GM12878 (cell line): ENCODE data around the gene TCF20. TPM values are rescaled to one million over a fixed set of nuclear protein-coding genes. Genes with fewer than 3 reads are reported as not detected.

ENCODE experiments used
- ATAC-seq: fragments of 200-7000 bp; cut with Tn5 transposase; 3 replicates; pipeline ENCODE4 v1.9.1; 2020; ENCODE audit warnings: mild to moderate bottlenecking, moderate library complexity
- BruUV-seq: library from RNA; stranded (reverse); fragments of 400-500 nt; replicated peaks from 2 replicates; lab custom pipeline; 2021; lab: Mats Ljungman, UMichigan
- CTCF ChIA-PET: fragments of 300-600 bp; sonication (Branson Sonifier 250); formaldehyde crosslinking; extraction: SDS; loops from one replicate; lab custom pipeline; 2021; ENCODE audit warnings: inconsistent platforms; lab: Yijun Ruan, JAX
- POLR2A ChIA-PET: fragments of 350-600 bp; formaldehyde crosslinking; extraction: SDS; loops from one replicate; lab custom pipeline; 2021; ENCODE audit warnings: inconsistent platforms; lab: Charles Lee
- RAD21 ChIA-PET: fragments of 300-600 bp; sonication (Branson Sonifier 250); formaldehyde crosslinking; loops from one replicate; lab custom pipeline; 2023; ENCODE audit warnings: antibody characterized with exemption; ENCODE audit not compliant: unreplicated experiment; lab: Charles Lee
- SMC1A ChIA-PET: fragments of 300-600 bp; sonication (Branson Sonifier 250); formaldehyde crosslinking; loops from one replicate; lab custom pipeline; 2023; ENCODE audit not compliant: unreplicated experiment, uncharacterized antibody; lab: Charles Lee
- DNase-seq: peaks from one replicate; pipeline ENCODE4 v3.0.0-alpha.2; 2011; ENCODE audit warnings: low read depth, low spot score
- FAIRE-seq: peaks from 3 replicates; lab custom pipeline; 2011; peaks lifted over from hg19 to GRCh38; lab: Jason Lieb, UNC
- H2AFZ ChIP-seq: 2 replicates; pipeline ENCODE4 v1.6.0; 2011; ENCODE audit warnings: low read depth, low read length, control low read depth; ENCODE audit not compliant: control insufficient read depth
- H3K27ac ChIP-seq: 2 replicates; pipeline ENCODE4 v1.5.1; 2011; ENCODE audit warnings: control low read depth; ENCODE audit not compliant: control insufficient read depth, insufficient read depth
- H3K27me3 ChIP-seq, 2 experiments: replicated peaks in 1 of 2; 2 replicates each; pipeline versions ENCODE4 v1.6.0 to v1.6.1; 2011; ENCODE audit warnings: low read length in 1 of 2; ENCODE audit not compliant: control insufficient read depth in 2 of 2, insufficient read depth in 2 of 2
- H3K36me3 ChIP-seq, 2 experiments: 2 replicates each; pipeline ENCODE4 v1.5.1; 2011; ENCODE audit warnings: low read length in 1 of 2; ENCODE audit not compliant: control insufficient read depth in 2 of 2, insufficient read depth in 2 of 2
- H3K4me1 ChIP-seq: 2 replicates; pipeline ENCODE4 v1.6.1; 2011; ENCODE audit warnings: mild to moderate bottlenecking, low read length, moderate library complexity, mixed read lengths; ENCODE audit not compliant: control insufficient read depth, insufficient read depth
- H3K4me2 ChIP-seq: 2 replicates; pipeline ENCODE4 v1.6.0; 2011; ENCODE audit warnings: control low read depth; ENCODE audit not compliant: control insufficient read depth, insufficient read depth
- H3K4me3 ChIP-seq: fragments of 200-600 bp; sonication (generic); 2 replicates; pipeline ENCODE4 v1.5.1; 2016
- H3K79me2 ChIP-seq: 2 replicates; pipeline ENCODE4 v1.6.0; 2011; ENCODE audit warnings: low read length; ENCODE audit not compliant: control insufficient read depth, insufficient read depth
- H3K9ac ChIP-seq: 2 replicates; pipeline ENCODE4 v1.8.0; 2011; ENCODE audit warnings: low read length, control low read depth, mixed read lengths; ENCODE audit not compliant: control insufficient read depth, insufficient read depth
- H3K9me3 ChIP-seq: replicated peaks from 3 replicates; pipeline ENCODE4 v1.5.1; 2011; ENCODE audit warnings: mild to moderate bottlenecking, low read length; ENCODE audit not compliant: control insufficient read depth, insufficient read depth
- H4K20me1 ChIP-seq: 2 replicates; pipeline ENCODE4 v1.6.0; 2011; ENCODE audit not compliant: control insufficient read depth, insufficient read depth
- JUNB ChIP-seq: IDR thresholded peaks from 2 replicates; pipeline ENCODE4 v1.6.1; 2016; ENCODE audit warnings: antibody characterized with exemption, mild to moderate bottlenecking
- KDM1A ChIP-seq: fragments of 200-600 bp; sonication (generic); IDR thresholded peaks from 2 replicates; pipeline ENCODE4 v1.6.1; 2016; ENCODE audit warnings: borderline replicate concordance
- POU2F2 ChIP-seq: IDR thresholded peaks from 3 replicates; pipeline ENCODE4 v1.6.1; 2011; ENCODE audit warnings: low read depth, mild to moderate bottlenecking, low read length, borderline replicate concordance
- SP1 ChIP-seq: IDR thresholded peaks from one replicate; pipeline ENCODE4 v1.6.1; 2011; ENCODE audit warnings: low read depth, low read length
- TCF3 ChIP-seq: IDR thresholded peaks from 2 replicates; pipeline ENCODE4 v1.6.1; 2012; ENCODE audit warnings: low read depth, mild to moderate bottlenecking, low read length, borderline replicate concordance; ENCODE audit not compliant: insufficient read depth
- ZNF687 ChIP-seq: fragments of 450-650 bp; IDR thresholded peaks from 2 replicates; pipeline ENCODE4 v1.6.1; 2017; ENCODE audit warnings: mild to moderate bottlenecking, moderate library complexity
- WGBS: methylation state at CpG from one replicate; pipeline ENCODE4 v1.1.6; 2016; ENCODE audit warnings: low lambda C conversion rate; ENCODE audit not compliant: insufficient replicate concordance, insufficient coverage; ENCODE audit errors: missing lambda C conversion rate; 5-methylcytosine and 5-hydroxymethylcytosine counted together
- in situ Hi-C: fragments of 300-500 bp; cut with MboI; formaldehyde crosslinking; loops from 9 replicates; pipeline ENCODE4 v1.14.3; 2018; ENCODE audit warnings: mixed read lengths
- intact Hi-C: fragments of 100-400 bp; cut with micrococcal nuclease; formaldehyde crosslinking; loops from one replicate; pipeline ENCODE4 v1.14.2; 2022; ENCODE audit not compliant: unreplicated experiment
- polyA plus RNA-seq, 11 experiments: library from polyadenylated mRNA; depleted of rRNA in 4 of 11; unstranded in 6 of 11; stranded (reverse) in 5 of 11; fragments of >200 nt; fragmentation: Nextera tagmentation in 4 of 11; fragmentation: Illumina TruSeq in 1 of 11; extraction: Ambion mirVana in 4 of 11; extraction: Trizol in 1 of 11; gene quantifications; 1 replicate in 1 of 11; 2 replicates in 10 of 11; pipeline versions ENCODE4 v1.2.1 to v1.2.3, GENCODE V29; 2011 to 2016; ENCODE audit warnings: inconsistent platforms in 2 of 11, missing spikeins in 2 of 11, low read depth in 1 of 11
- total RNA-seq, 4 experiments: library from RNA; depleted of rRNA in 3 of 4; stranded (reverse); fragments of >200 nt in 3 of 4; fragmentation: Illumina TruSeq in 1 of 4; extraction: Trizol in 1 of 4; gene quantifications; 2 replicates each; pipeline versions ENCODE4 v1.2.1 to v1.2.3, GENCODE V29; 2013 to 2021

The TCF20 gene
- total and polyA plus RNA-seq, 10 of the 15 experiments (the other 5 are each of a cell fraction or from before 2014, with no cell fraction given), result 0.64 to 52.9 (median 22.6) TPM

- no peaks in the 10 kb centered on the region; a peak in 1 of 4 replicates for H3K27me3 ChIP-seq
- ChIA-PET POLR2A (interaction anchor here (0.8 to 1.2 kb wide), 2 partner anchors 18 to 40 kb away, joined by 3 to 7 read pairs; no protein-coding TSS in a partner anchor), SMC1A (interaction anchor here (0.7 to 1.8 kb wide), 4 partner anchors 17 to 146 kb away, joined by 3 to 4 read pairs (median 4); partner anchors contain the start of gene NFAM1), CTCF (interaction anchor here (1.0 to 1.5 kb wide), 4 partner anchors 115 to 156 kb away, joined by 3 to 5 read pairs (median 4); no protein-coding TSS in a partner anchor), RAD21 (interaction anchor here (0.5 to 2.0 kb wide), 6 partner anchors 38 to 148 kb away, joined by 3 to 8 read pairs (median 3); partner anchors contain the start of gene NFAM1)
- H2AFZ ChIP-seq, result no peak overlapping the region
- no peak overlapping the region for H3K9ac ChIP-seq
- BruUV-seq, result no TSS peak
- no peaks in the 10 kb centered on the region for H3K36me3 ChIP-seq
- in situ Hi-C loops, result no loop called here
- H3K79me2 ChIP-seq, result no peaks in the 10 kb centered on the region
- no peak for FAIRE-seq
- H3K4me3 ChIP-seq, result no peak overlapping the region
- no peak for DNase-seq
- no peak overlapping the region for H3K27ac ChIP-seq
- H3K4me1 ChIP-seq, result peaks cover 4% of the 10 kb centered on the region
- WGBS, result 53% methylated on average over 25 of the region's 25 CpGs
- TF ChIP-seq POU2F2 (0 out of 3 replicates have a peak, but pooled peaks have one; percentile 26), ZNF687 (no peak), SP1 (no peak), TCF3 (no peak), JUNB (no peak), KDM1A (no peak)
- TF ChIP-seq, all 136 proteins: peak for 1
- no peak for ATAC-seq
- H3K4me2 ChIP-seq, result no peak overlapping the region
- H3K9me3 ChIP-seq, result no peaks in the 10 kb centered on the region
- no peaks in the 10 kb centered on the region for H4K20me1 ChIP-seq
- intact Hi-C loops, result no loop called here
These were observed 47.5 kb upstream of the TCF20 start for GRCh38 chr22:42317691-42318547.
